ENCODE results near the gene ATP6V1G2. TPM values are rescaled to one million over a fixed set of nuclear protein-coding genes. Genes with fewer than 3 reads are reported as not detected.
A peak's percentile ranks its signal among the peaks of the same experiment; 100 is the strongest.

Gene ATP6V1G2
- total and polyA plus RNA-seq, 2 of the 8 experiments (the other 6 are each of a cell fraction or from before 2014, with no cell fraction given), result 3.0 to 5.7 TPM

- Histone ChIP-seq H3K79me2 (ENCODE audit: control insufficient read depth in 1 of 2, insufficient read depth in 2 of 2, low read length in 2 of 2) (peaks cover 12 to 29% of the 10 kb centered on the region in 2 experiments), H4K20me1 (replicated peaks in 1 of 2; ENCODE audit: control insufficient read depth in 1 of 2, insufficient read depth in 2 of 2, low read length in 2 of 2) (peaks cover 2 to 4% of the 10 kb centered on the region in 2 experiments), H2BK12ac (ENCODE audit: low read depth, low read length) (no peak overlapping the region), H2BK120ac (replicated peaks; ENCODE audit: low read depth, low read length) (no peak overlapping the region), H3K4me2 (ENCODE audit: insufficient read depth in 1 of 2, low read depth in 2 of 2, low read length in 2 of 2) (peak overlapping the region in 1 of 2 experiments; percentile 32; a peak in 1 of 4 replicates), H3K23ac (ENCODE audit: insufficient read length) (no peak overlapping the region), H3K9ac (replicated peaks in 1 of 4; ENCODE audit: extremely low read depth in 1 of 4, low read depth in 3 of 4, low read length in 3 of 4) (no peak overlapping the region), H3K79me1 (ENCODE audit: low read depth, low read length) (no peaks in the 10 kb centered on the region; the same call in 1 of the 2 replicates), H3K9me3 (ENCODE audit: insufficient read depth in 2 of 2, low read depth in 1 of 2, low read length in 1 of 2) (no peaks in the 10 kb centered on the region), H2BK20ac (ENCODE audit: low read length) (no peak overlapping the region), H3K4me3 (ENCODE audit: extremely low read depth in 1 of 4, insufficient read depth in 2 of 4, low read depth in 3 of 4, low read length in 4 of 4) (no peak overlapping the region), H4K5ac (ENCODE audit: insufficient read length, low read depth, low read length) (no peak overlapping the region), H3K56ac (replicated peaks; ENCODE audit: insufficient read length, low read depth, low read length) (no peak overlapping the region), H2BK5ac (ENCODE audit: low read depth, low read length) (no peak overlapping the region), H3K36me3 (ENCODE audit: control insufficient read depth in 2 of 4, insufficient read depth in 4 of 4, low read length in 3 of 4) (peaks cover under 1 to 7% (median 2%) of the 10 kb centered on the region in 4 experiments; a peak in 5 of 8 replicates), H4K8ac (ENCODE audit: extremely low read depth, insufficient read depth, low read length) (no peak overlapping the region), H2AK5ac (ENCODE audit: low read depth, low read length) (no peak overlapping the region), H3K4me1 (replicated peaks in 1 of 4; ENCODE audit: control insufficient read depth in 3 of 4, insufficient read depth in 4 of 4, low read length in 3 of 4) (peaks cover 0 to 9% (median 5%) of the 10 kb centered on the region in 4 experiments; a peak in 5 of 7 replicates), H4K91ac (replicated peaks; ENCODE audit: insufficient read length, low read length) (no peak overlapping the region), H2AFZ (ENCODE audit: low read length) (no peak overlapping the region), H3K27me3 (replicated peaks in 1 of 4; ENCODE audit: control insufficient read depth in 3 of 4, extremely low read depth in 1 of 4, insufficient read depth in 3 of 4, low read length in 3 of 4) (no peaks in the 10 kb centered on the region), H3K14ac (ENCODE audit: insufficient read length) (no peak overlapping the region), H3K4ac (replicated peaks; ENCODE audit: insufficient read length, low read depth, low read length) (no peak overlapping the region), H3K27ac (ENCODE audit: low read depth, low read length) (no peak overlapping the region), H2BK15ac (ENCODE audit: low read length) (0 out of 2 replicates have a peak overlapping the region, but pooled peaks have one; percentile 66), H3K23me2 (ENCODE audit: low read depth, low read length) (peaks cover 4% of the 10 kb centered on the region), H3K18ac (ENCODE audit: extremely low read depth, low read length) (no peak overlapping the region)
- ChIA-PET POLR2A (ENCODE audit: partially characterized antibody) (interaction anchor here (0.6 to 18.4 kb wide), 6 partner anchors 15 to 107 kb away, joined by 3 to 428 read pairs (median 78); partner anchors contain the start of genes BAG6, MCCD1, MICB and NCR3), CTCF (ENCODE audit: partially characterized antibody) (interaction anchor here (0.7 to 24.7 kb wide), 3 partner anchors 20 to 56 kb away, joined by 4 to 613 read pairs (median 254); partner anchors contain the start of genes LST1, LTB and NCR3)
- DNase-seq (ENCODE audit: low read depth in 1 of 2, low spot score in 2 of 2) (no peak), FAIRE-seq (no peak)
- 83% methylated on average over 7 of the region's 7 CpGs; no CpG with 5 or more reads in 1 of the 2 experiments for WGBS, 2 experiments (ENCODE audit: extremely low coverage in 1 of 2, insufficient coverage in 1 of 2, insufficient read length in 1 of 2, insufficient replicate concordance in 2 of 2, low coverage in 1 of 2, low lambda C conversion rate in 2 of 2, missing lambda C conversion rate in 1 of 2)
- TF ChIP-seq SP2 (IDR thresholded peaks at IDR 0.05; ENCODE audit: low read length) (no peak), SP4 (IDR thresholded peaks at IDR 0.05; ENCODE audit: low read length) (no peak), CBX8 (IDR thresholded peaks at IDR 0.05; ENCODE audit: borderline replicate concordance, low read depth, low read length) (no peak), PHF8 (conservative IDR thresholded peaks at IDR 0.05; ENCODE audit: low read depth, low read length) (no peak), RXRA (IDR thresholded peaks at IDR 0.05; ENCODE audit: insufficient read depth, low read depth, low read length) (no peak), BRCA1 (IDR thresholded peaks at IDR 0.05; ENCODE audit: low read depth, low read length) (no peak), CTCF (IDR thresholded peaks at IDR 0.05; ENCODE audit: control extremely low read depth in 1 of 3, insufficient read depth in 1 of 3, low read depth in 1 of 3, low read length in 3 of 3) (no peak), ASH2L (IDR thresholded peaks at IDR 0.05; ENCODE audit: low read length) (no peak), JUND (IDR thresholded peaks at IDR 0.05; ENCODE audit: low read length) (no peak)
- TF ChIP-seq, protein P1, sequence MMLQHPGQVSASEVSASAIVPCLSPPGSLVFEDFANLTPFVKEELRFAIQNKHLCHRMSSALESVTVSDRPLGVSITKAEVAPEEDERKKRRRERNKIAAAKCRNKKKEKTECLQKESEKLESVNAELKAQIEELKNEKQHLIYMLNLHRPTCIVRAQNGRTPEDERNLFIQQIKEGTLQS (IDR thresholded peaks at IDR 0.05; ENCODE audit: insufficient read depth, low read depth, low read length), result no peak
Measured at GRCh38 chr6:31545291-31545690, 1.1 kb downstream of the ATP6V1G2 start.

Data from H1 (cell line).